ENCODE results near the gene GM2A. TPM values are rescaled to one million over a fixed set of nuclear protein-coding genes. Genes with fewer than 3 reads are reported as not detected.

The GM2A gene
- total RNA-seq, 1 donor from 2014 or later: 51.3 TPM

DNA sequence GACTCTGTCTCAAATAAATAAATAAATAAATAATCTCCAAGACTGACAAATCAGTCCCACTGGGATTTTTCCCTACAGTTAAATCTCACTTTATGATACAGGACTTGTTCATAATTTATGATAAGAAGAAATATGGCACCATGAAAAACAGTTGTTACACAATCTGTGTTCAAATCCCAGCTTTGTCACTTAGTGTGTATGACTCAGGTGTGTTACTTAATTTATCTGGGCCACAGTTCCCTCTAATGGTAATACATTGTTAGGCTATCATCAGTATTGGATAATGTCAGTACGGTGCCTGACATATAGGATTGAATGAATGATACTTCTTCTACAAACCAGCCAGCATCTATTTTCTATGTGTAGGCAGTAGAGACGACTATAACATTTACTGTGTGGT, 27.5 kb downstream of the GM2A start:
- CTCF ChIA-PET: no interaction called here
- POLR2A ChIA-PET: interaction anchor here (0.6 to 0.7 kb wide), 2 partner anchors 88 to 509 kb away, joined by 4 read pairs; no protein-coding TSS in a partner anchor
- TF ChIP-seq, protein P1, sequence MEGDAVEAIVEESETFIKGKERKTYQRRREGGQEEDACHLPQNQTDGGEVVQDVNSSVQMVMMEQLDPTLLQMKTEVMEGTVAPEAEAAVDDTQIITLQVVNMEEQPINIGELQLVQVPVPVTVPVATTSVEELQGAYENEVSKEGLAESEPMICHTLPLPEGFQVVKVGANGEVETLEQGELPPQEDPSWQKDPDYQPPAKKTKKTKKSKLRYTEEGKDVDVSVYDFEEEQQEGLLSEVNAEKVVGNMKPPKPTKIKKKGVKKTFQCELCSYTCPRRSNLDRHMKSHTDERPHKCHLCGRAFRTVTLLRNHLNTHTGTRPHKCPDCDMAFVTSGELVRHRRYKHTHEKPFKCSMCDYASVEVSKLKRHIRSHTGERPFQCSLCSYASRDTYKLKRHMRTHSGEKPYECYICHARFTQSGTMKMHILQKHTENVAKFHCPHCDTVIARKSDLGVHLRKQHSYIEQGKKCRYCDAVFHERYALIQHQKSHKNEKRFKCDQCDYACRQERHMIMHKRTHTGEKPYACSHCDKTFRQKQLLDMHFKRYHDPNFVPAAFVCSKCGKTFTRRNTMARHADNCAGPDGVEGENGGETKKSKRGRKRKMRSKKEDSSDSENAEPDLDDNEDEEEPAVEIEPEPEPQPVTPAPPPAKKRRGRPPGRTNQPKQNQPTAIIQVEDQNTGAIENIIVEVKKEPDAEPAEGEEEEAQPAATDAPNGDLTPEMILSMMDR (IDR thresholded peaks at IDR 0.05): no peak
- intact Hi-C loops (cut with micrococcal nuclease): no loop called here
- Mint-ChIP-seq H3K4me3 (no peak overlapping the region), H3K27ac (no peak overlapping the region), H3K9me3 (no peaks in the 10 kb centered on the region), H3K27me3 (no peaks in the 10 kb centered on the region), H3K36me3 (ENCODE audit: low read depth) (peaks cover 13% of the 10 kb centered on the region), H3K4me1 (no peaks in the 10 kb centered on the region)
- ATAC-seq (ENCODE audit: low read depth): no peak
- no peak for DNase-seq

DNA sequence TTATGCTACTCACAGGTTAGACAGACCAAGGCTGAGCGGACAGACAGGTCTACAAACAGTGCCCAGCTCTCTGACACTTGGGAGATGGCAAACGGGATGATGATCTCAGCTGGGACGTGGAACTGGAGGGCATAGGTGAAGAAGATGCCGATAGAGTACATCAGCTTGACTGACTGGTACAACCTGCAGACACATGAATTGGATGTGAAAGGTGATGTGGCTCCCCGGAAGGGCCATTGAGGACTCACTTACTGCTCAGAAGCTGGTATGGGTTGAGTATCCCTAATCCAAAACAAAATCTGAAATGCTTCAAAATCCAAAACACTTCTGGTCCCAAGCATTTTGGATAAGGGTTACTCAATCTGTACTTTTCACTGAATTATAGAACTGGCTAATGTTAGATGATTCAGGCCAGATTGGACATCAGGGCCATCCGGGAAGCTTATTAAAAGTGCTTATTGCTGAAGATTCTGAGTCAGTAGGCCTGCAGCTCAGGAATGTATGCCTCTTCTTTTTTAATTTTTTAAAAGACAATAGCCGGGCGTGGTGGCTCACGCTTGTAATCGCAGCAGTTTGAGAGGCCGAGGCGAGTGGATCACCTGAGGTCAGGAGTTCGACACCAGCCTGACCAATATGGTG, 28.1 kb downstream of the GM2A start:
- intact Hi-C loops (cut with micrococcal nuclease): no loop called here
- POLR2A ChIA-PET: interaction anchor here (0.6 kb wide), 1 partner anchor 509 kb away, joined by 4 read pairs; no protein-coding TSS in a partner anchor
- peaks cover 11% of the 10 kb centered on the region for H3K36me3 Mint-ChIP-seq (ENCODE audit: low read depth)

DNA sequence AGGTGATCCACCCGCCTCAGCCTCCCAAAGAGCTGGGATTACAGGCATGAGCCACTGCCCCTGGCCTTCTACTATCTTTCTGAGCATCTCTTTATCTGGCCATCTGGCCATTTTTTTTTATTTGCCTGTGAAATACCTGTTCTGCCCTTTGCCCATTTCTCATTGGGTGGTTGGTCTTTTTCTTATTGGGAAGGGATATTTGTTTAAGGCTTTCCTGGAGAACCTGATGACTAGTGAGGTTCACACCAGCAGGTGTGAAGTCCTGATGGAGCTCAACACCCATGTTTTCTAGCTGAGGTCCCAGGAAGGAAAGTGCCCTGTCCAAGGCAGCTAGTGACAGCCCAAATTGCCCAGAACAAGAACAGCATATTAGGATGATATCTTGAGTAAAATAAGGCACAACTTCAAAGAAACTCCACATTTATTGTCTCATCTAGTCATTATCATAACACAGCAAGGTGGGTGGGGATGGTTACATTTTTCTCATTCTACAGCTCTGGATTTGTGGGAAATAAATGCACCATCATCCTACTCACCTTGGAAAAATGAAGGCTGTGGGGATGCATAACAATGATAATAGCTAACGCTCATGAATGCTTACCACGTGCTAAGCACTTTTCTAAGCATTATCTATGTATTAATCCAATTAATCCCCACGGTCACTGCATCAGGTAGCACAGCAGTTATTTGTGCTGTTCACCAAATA, 30.3 kb downstream of the GM2A start:
- H3K4me3 Mint-ChIP-seq: no peak overlapping the region
- ATAC-seq (ENCODE audit: low read depth) (no peak), DNase-seq (no peak)
- H3K27ac Mint-ChIP-seq: no peak overlapping the region
- H3K27me3 Mint-ChIP-seq: no peaks in the 10 kb centered on the region
- CTCF ChIA-PET: no interaction called here
- peaks cover 4% of the 10 kb centered on the region for H3K36me3 Mint-ChIP-seq (ENCODE audit: low read depth)
- no peaks in the 10 kb centered on the region for H3K9me3 Mint-ChIP-seq
- POLR2A ChIA-PET: no interaction called here
- intact Hi-C loops (cut with micrococcal nuclease): no loop called here
- TF ChIP-seq, protein P1 (IDR thresholded peaks at IDR 0.05): no peak
- H3K4me1 Mint-ChIP-seq: peaks cover 3% of the 10 kb centered on the region

More for the DNA sequence above, 28.1 kb downstream of the GM2A start:
- Mint-ChIP-seq H3K27me3 (no peaks in the 10 kb centered on the region), H3K4me1 (no peaks in the 10 kb centered on the region), H3K9me3 (no peaks in the 10 kb centered on the region), H3K4me3 (no peak overlapping the region), H3K27ac (no peak overlapping the region)
- TF ChIP-seq, protein P1 (IDR thresholded peaks at IDR 0.05): no peak
- ATAC-seq (ENCODE audit: low read depth): no peak
- CTCF ChIA-PET: no interaction called here
- no peak for DNase-seq

DNA sequence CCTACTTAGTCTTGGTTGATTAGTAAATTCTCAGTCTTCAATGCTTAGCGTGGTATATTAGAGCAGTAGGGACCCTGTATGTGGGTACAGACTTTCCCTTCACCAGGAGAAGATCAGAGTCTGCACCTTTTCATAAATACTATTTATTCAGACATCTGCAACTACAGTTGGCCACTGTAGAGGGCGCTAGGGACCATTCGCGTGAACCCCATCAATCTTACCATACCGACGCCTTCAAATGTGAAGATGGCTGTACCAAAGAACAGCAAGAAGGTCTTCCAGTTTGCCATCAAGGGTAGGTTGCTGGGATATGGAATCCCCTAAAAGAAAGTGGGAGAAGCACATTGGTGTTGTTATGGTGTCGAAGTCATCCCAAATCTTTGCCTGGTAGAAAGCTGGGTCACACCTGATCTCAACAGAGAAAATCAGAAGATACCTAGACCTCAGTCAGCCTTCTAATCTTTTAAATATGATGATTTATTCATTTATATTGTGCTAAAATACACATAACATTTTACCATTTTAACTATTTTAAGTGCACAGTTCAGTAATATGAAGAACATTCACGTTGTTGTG, 31.5 kb downstream of the GM2A start:
- H3K4me1 Mint-ChIP-seq: peaks cover 3% of the 10 kb centered on the region
- POLR2A ChIA-PET: no interaction called here
- H3K36me3 Mint-ChIP-seq (ENCODE audit: low read depth): peaks cover 4% of the 10 kb centered on the region
- CTCF ChIA-PET: no interaction called here
- intact Hi-C loops (cut with micrococcal nuclease): no loop called here
- TF ChIP-seq, protein P1 (IDR thresholded peaks at IDR 0.05): no peak
- ATAC-seq (ENCODE audit: low read depth) (no peak), DNase-seq (no peak)
- no peaks in the 10 kb centered on the region for H3K27me3 Mint-ChIP-seq
- H3K4me3 Mint-ChIP-seq: no peak overlapping the region
- no peaks in the 10 kb centered on the region for H3K9me3 Mint-ChIP-seq
- H3K27ac Mint-ChIP-seq: no peak overlapping the region

DNA sequence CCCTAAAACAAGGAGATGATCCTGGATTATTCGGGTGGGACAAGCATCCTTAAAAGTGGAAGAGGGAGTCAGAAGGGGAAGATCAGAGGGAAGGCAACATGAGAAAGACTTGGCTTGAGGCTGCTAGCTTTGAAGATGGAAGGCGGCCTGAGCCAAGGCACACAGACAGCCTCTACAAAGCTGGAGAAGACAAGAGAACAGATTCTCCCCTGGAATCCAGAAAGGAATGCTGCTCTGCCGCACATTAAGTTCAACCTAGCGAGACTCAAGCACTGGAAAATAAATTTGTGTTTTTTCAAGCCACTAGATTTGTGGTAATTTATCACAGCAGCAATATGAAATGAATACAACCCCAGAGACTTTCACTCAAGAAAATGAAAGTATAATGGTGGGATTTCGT, 32.7 kb downstream of the GM2A start:
- DNase-seq (no peak), ATAC-seq (ENCODE audit: low read depth) (no peak)
- Mint-ChIP-seq H3K4me3 (no peak overlapping the region), H3K36me3 (ENCODE audit: low read depth) (no peaks in the 10 kb centered on the region), H3K9me3 (no peaks in the 10 kb centered on the region), H3K4me1 (peaks cover 3% of the 10 kb centered on the region), H3K27me3 (no peaks in the 10 kb centered on the region), H3K27ac (no peak overlapping the region)
- TF ChIP-seq, protein P1 (IDR thresholded peaks at IDR 0.05): no peak
- CTCF ChIA-PET: no interaction called here
- intact Hi-C loops (cut with micrococcal nuclease): no loop called here
- POLR2A ChIA-PET: no interaction called here

Data from activated B cell treated with CpG ODN at 0.5 μM for 24 hours (primary cell).